GM20000 (cell line): ENCODE data around the gene GALNTL6.

Source experiments
- DNase-seq: peaks from one replicate; pipeline ENCODE4 v3.0.0; 2012; ENCODE audit warnings: low spot score
- CTCF ChIP-seq: IDR thresholded peaks from 2 replicates; pipeline ENCODE4 v1.5.1; 2012; ENCODE audit warnings: mild to moderate bottlenecking, control low read depth; ENCODE audit errors: extremely low read depth, missing control alignments

GALNTL6 gene

GRCh38 chr4:172270397-172270796 lies 457.2 kb downstream of the GALNTL6 start:
- DNase-seq = no peak

GRCh38 chr4:172287117-172287516 lies 473.9 kb downstream of the GALNTL6 start:
- no peak for TF ChIP-seq CTCF
- DNase-seq = no peak

More at GRCh38 chr4:172270397-172270796, 457.2 kb downstream of the GALNTL6 start:
- no peak for TF ChIP-seq CTCF

- TF ChIP-seq CTCF = no peak
- DNase-seq = no peak
These were observed 492.5 kb downstream of the GALNTL6 start for GRCh38 chr4:172305698-172306097.

- no peak for DNase-seq
- TF ChIP-seq CTCF = no peak
These were observed 494.9 kb downstream of the GALNTL6 start for GRCh38 chr4:172308078-172308477.

- no peak for TF ChIP-seq CTCF
- DNase-seq = no peak
These were observed 498.5 kb downstream of the GALNTL6 start for GRCh38 chr4:172311682-172312081.

GRCh38 chr4:172323288-172323687 lies 510.1 kb downstream of the GALNTL6 start:
- no peak for TF ChIP-seq CTCF
- DNase-seq = no peak

- no peak for TF ChIP-seq CTCF
- no peak for DNase-seq
These were observed 531.2 kb downstream of the GALNTL6 start for GRCh38 chr4:172344308-172344938.
